CD4-positive, alpha-beta T cell treated with Interleukin-6 at 100 ng/mL for 8 hours (primary cell): ENCODE data around the gene PITRM1.
"Not testable (repeated sequence)": the region's sequence is repeated elsewhere in the genome, so short reads cannot be mapped to it uniquely, and the experiment has no call there.

ENCODE experiments used
- DNase-seq: peaks from one replicate; pipeline ENCODE4 v3.0.0-alpha.2; 2020; ENCODE audit warnings: mixed read lengths, low spot score

The PITRM1 gene

GRCh38 chr10:3198900-3199299, 26.3 kb upstream of the PITRM1 start:
- no peak for DNase-seq

DNA sequence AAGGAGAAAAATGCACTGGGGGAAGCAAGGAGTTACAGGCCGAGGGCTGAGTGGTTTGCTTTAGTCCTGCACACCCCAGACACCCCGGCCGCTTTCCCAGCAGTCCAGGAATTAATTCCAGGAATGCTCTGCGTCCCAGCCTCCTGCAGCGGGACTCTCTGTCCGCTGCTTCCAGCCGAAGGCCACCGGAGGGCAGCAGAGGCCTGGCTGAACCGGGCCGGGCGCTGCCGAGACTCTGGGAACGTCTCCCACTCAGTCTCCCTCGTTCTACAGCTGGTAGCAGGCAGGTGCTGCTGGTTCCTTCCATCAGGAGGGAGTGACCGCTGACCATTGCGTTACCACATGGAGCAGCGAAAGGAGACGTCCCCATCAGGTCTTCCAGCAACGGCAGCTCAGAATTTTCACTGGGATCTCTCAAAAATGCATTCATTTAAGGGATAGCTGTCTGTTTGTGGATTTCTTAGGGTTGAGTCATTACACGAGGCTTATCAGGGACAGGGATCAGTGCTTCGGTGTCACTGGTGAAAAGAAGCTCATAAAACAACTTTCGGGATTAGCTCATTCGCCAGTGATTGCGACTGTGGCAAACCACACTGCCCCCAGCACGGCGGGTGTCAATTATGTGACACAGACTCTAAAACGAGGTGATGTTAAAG, 24.9 kb upstream of the PITRM1 start:
- peak; percentile 66 for DNase-seq

- DNase-seq, result no peak
These were observed 24.4 kb upstream of the PITRM1 start for GRCh38 chr10:3196958-3197347.

- DNase-seq, result no peak
These were observed 23.9 kb upstream of the PITRM1 start for GRCh38 chr10:3196482-3196881.

GRCh38 chr10:3195726-3196125, 23.1 kb upstream of the PITRM1 start:
- DNase-seq, result no peak

DNA sequence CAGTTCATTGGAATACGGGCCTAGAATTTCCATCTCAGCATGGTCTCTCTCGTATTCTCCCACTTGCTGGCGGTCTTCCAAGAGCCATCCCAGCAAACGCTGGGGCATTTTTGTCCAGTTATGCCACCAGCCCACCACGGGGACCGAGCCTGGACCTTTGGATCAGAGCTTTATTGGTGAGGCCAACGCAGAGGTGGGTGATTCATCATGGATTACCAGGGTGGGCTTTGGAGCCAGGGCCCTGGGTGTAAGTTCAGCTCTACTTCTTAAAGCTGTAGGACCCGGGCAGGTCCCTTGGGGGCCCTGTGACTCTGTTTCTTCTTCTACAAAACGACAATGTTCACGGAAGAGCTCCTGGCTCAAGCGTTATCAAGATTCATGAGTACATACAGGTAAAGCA, 22.7 kb upstream of the PITRM1 start:
- DNase-seq, result no peak

DNA sequence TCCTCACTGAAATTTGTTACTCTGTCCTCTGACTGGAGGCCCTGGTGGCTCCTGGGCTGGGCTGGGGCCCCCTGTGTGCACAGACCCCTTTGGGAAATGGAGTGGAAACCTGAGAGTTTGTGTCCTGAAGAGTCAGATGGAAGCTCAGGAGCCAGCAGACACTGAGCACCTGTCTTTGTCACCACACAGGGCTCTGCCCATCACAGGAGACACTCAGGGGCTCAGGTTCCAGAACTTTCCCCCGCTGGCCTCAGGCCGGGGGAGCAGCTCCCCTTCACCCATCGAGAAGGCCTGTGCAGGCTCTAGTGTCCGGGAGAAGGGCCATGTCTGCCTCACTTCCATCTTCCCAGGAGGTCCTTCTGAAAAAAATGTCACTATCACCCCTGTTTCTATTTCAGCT, 22.3 kb upstream of the PITRM1 start:
- no peak for DNase-seq

DNA sequence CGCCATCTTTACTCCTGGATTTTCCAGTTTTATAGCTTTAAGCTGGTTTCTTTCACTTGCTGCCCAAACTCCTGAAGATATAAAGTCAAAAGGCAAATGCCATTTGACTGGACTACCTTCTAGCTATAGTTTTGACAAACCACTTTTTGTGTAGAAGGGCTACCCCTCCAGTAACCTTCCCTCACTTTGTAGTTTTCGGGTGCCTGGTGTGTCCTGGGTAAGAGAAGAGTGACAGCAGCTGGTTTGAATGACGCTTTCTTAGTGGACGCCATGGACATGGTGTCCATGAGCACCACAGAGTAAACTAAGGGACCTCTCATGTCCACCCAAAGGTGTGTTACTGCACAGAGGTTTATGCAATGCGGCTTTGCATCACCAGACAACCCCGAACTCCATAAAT, 21.2 kb upstream of the PITRM1 start:
- no peak for DNase-seq

DNA sequence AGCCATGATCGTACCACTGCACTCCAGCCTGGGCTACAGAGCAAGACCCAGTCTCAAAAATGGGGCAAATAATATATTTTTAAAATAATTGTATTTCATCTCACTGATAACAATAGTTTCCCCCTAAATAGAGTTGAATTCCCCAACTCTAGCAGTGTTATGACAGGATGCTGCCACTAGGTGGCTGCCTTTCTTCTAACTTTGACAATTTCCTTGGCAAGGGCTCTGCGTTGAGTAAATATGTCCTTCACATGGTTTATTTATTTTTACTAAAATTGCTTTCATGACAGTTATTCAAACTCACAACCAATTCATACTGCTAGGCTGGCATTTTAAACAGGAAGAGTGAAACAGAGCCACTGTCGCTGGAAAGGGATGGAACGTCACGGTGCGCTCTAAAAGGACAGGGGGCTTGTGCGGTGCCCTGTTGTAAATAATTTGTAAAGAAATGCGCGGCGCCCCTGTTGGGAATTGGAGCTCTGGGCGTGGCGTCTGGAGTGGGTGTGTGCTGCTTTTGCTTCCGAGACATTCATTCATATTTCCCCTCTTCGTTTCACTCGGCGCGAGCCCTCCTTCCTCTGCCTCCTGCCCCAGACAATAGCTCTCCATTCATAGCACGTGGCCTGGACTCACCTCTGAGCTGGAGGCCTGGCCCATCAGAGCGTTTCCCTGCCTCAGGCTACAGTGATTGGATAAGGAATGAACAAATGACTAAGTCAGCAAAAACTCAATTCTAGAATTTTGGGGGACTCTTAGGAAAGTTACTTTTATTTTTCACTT, 20.5 kb upstream of the PITRM1 start:
- DNase-seq, result peak; percentile 48

- no peak for DNase-seq
These were observed 18.2 kb upstream of the PITRM1 start for GRCh38 chr10:3190817-3191216.

DNA sequence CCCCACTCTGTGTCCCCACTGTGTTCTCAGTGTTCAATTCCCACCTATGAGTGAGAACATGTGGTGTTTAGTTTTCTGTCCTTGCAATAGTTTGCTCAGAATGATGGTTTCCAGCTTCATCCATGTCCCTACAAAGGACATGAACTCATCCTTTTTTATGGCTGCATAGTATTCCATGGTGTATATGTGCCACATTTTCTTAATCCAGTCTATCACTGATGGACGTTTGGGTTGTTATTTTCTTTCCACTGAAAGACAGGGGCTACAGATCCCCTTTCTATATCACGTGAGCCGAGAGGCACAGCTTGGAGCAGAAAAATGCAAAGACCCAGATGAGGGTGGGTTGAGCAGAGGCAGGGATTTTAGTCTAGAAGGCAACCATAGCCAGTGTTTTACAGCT, 14.6 kb upstream of the PITRM1 start:
- DNase-seq, result not testable (repeated sequence)

- DNase-seq, result peak; percentile 57
These were observed 13.8 kb upstream of the PITRM1 start for GRCh38 chr10:3186368-3186767.

- DNase-seq, result no peak
These were observed 12.8 kb upstream of the PITRM1 start for GRCh38 chr10:3185386-3185785.

DNA sequence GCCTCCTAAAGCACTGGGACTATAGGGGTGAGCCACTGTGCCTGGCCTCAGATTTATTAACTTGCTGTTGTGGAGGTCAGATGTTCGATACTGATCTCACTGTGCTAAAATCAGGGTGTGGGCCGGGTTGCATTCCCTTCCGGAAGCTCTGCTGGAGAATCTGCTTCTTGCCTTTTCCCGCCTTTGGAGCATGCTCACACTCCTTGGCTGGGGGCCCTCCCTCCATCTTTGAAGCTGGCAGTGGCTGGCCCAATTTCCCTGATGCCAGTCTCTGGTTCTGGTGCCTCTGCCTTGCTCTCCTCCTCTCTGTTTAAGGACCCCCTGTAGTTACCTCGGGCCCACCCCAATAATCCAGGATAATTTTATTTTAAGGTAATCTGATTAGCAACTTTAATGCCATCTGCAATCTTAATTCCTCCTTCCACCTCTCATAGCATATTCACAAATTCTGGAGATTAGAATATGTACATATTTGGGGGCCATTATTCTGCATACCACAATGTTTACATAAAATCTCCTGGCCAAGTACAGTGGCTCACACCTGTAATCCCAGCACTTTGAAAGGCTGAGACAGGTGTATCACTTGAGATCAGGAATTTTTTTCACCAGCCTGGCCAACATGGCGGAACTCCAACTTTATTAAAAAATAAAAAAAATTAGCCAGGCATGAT, 7.9 kb upstream of the PITRM1 start:
- DNase-seq, result no peak

- DNase-seq, result no peak
These were observed 6.6 kb upstream of the PITRM1 start for GRCh38 chr10:3179174-3179573.

GRCh38 chr10:3178042-3178441, 5.5 kb upstream of the PITRM1 start:
- no peak for DNase-seq

DNA sequence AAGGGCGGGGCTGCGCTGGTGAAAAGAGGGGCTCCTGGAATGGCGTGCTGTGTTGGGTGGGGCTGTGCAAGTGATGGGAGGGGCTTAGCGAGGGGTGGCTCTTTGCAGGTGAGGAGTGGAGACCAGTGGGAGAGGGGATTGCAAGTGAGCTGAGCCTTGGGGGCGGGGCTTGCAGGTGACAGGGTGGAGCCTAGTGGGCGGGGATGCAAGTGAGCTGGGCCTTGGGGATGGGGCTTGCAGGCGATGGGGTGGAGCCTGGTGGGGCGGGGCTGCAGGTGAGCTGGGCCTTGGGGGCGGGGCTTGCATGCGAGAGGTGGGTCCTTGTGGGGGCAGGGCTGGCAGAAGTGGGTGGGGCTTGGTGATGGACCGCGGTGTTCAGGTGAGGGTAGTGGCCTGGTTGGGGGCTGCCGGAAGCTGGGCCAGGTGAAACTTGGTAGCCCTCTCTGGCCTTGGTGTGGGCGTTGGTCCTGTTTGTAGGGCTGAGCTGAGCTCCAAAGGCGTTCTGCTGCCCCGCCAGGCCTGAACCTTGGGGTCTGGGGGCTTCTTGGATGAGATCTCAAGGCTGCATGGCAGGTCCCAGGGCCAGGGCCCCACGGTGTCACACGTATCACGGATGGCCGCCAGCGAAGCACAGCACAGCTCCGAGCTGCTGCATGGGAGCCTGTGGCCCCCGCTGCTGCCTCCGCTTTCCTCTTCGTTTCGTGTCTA, 743 bp upstream of the PITRM1 start:
- DNase-seq, result no peak

GRCh38 chr10:3172081-3172445, 519 bp downstream of the PITRM1 start:
- no peak for DNase-seq

DNA sequence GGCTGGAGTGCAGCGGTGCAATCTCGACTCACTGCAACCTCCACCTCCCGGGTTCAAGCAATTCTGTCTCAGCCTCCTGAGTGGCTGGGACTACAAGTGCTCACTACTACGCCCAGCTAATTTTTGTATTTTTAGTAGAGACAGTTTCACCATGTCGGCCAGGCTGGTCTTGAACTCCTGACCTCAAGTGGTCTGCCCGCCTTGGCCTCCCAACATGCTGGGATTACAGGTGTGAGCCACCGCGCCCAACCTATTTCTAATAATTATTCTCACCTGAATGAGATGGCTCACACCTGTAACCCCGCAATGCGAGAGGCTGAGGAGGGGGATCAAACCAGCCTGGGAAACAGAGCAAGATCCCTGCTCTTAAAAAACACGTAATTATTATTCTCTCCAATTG, 1.1 kb downstream of the PITRM1 start:
- DNase-seq, result not testable (repeated sequence)

DNA sequence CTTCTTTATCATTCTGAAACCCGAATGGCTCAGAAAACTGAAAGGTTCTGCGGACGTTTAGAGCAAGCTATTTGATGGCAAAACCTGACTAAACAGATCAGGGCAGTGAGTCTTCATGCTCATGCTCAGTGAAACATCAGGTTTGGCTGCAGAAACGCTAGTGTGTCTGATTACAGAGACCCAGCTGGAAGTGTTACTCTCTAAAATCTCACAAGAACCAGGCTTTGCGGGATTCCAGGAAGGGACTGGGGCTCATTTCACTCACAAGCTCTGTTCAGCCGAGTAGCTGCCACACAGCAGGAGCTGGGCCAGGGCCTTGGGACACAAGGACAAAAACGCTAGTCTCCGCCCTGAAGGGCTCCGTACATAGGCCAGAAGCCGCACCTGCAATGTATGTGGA, 2.9 kb downstream of the PITRM1 start:
- DNase-seq, result no peak

- DNase-seq, result no peak
These were observed 3.3 kb downstream of the PITRM1 start for GRCh38 chr10:3169271-3169670.

DNA sequence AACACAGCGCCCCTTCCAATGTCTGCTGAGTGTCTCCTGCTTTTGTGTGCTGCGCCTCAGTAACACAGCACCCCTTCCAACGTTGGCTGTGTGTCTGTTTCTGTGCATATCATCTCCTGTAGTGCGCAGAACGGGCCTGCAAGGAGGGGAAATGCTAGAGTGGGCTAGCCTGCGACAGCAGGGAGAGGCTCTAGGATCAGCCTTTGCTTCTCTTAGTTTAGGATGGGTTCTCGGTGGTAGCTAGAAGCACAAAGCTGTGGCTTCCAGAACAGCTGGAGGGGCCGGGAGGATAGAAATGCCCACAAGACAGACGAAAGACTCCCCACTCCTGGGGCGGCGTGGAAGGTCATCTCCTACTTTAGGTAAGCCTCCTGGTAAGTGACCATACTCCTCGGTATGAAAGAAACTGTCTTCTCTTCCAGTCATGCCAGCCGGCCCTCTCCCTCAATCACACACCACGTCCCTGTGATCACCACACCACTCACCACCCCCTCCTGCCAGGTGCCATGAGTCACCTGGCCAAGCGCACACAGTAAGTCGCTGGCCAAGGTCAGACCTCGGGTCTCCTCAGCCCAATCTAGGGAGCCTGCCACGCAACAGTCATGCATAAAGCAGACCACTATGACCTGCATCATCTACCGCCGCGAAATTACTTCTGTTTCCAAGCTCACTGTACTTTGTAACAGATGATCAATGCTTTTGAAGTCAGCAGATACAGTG, 4.8 kb downstream of the PITRM1 start:
- DNase-seq, result no peak
